CD14-positive monocyte (primary cell): Measurements from ENCODE around the gene SUPT5H. TPM values are rescaled to one million over a fixed set of nuclear protein-coding genes. Genes with fewer than 3 reads are reported as not detected.

ENCODE experiments used
- DNase-seq, 3 donors: peaks; one replicate each; pipeline ENCODE4 v3.0.0-alpha.2; 2011 to 2022
- H2AFZ ChIP-seq: 2 replicates; pipeline ENCODE4 v1.6.0; 2012; ENCODE audit warnings: mild to moderate bottlenecking, low read depth, low read length, inconsistent platforms; ENCODE audit not compliant: insufficient read depth, poor library complexity, severe bottlenecking
- H3K27ac ChIP-seq, 2 donors: 1 replicate in 1 of 2; 2 replicates in 1 of 2; pipeline ENCODE4 v1.5.1; 2012 to 2013; ENCODE audit warnings: low read length in 2 of 2, control low read depth in 1 of 2, inconsistent platforms in 1 of 2, low read depth in 1 of 2, mild to moderate bottlenecking in 1 of 2
- H3K27me3 ChIP-seq, 2 donors: one replicate each; pipeline versions ENCODE4 v1.6.0 to v1.6.1; 2011 to 2013; ENCODE audit warnings: low read length in 2 of 2; ENCODE audit not compliant: control insufficient read depth in 2 of 2, insufficient read depth in 2 of 2
- H3K36me3 ChIP-seq, 2 donors: replicated peaks in 1 of 2; 1 replicate in 1 of 2; 2 replicates in 1 of 2; pipeline versions ENCODE4 v1.5.1 to v1.6.1; 2012 to 2013; ENCODE audit warnings: low read length in 2 of 2, control low read depth in 1 of 2, inconsistent platforms in 1 of 2, mild to moderate bottlenecking in 1 of 2; ENCODE audit not compliant: insufficient read depth in 2 of 2, control insufficient read depth in 1 of 2
- H3K4me1 ChIP-seq, 2 donors: 1 replicate in 1 of 2; 2 replicates in 1 of 2; pipeline versions ENCODE4 v1.5.1 to v1.6.1; 2012 to 2013; ENCODE audit warnings: low read length in 2 of 2, control low read depth in 1 of 2, inconsistent platforms in 1 of 2, mild to moderate bottlenecking in 1 of 2, moderate library complexity in 1 of 2; ENCODE audit not compliant: insufficient read depth in 2 of 2, control insufficient read depth in 1 of 2
- H3K4me2 ChIP-seq: replicated peaks from 2 replicates; pipeline ENCODE3; 2012; ENCODE audit warnings: low read length, moderate library complexity, mild to moderate bottlenecking; ENCODE audit not compliant: poor library complexity, severe bottlenecking; ENCODE audit errors: extremely low read depth
- H3K4me3 ChIP-seq, 3 experiments: fragments of 200-600 bp in 1 of 3; sonication (generic) in 1 of 3; replicated peaks in 1 of 3; 1 replicate in 2 of 3; 2 replicates in 1 of 3; pipeline ENCODE4 v1.5.1; 2011 to 2013; ENCODE audit warnings: low read length in 3 of 3, mild to moderate bottlenecking in 3 of 3, control low read depth in 2 of 3, low read depth in 2 of 3, inconsistent platforms in 1 of 3, moderate library complexity in 1 of 3
- H3K79me2 ChIP-seq: 2 replicates; pipeline ENCODE4 v1.6.0; 2012; ENCODE audit warnings: mild to moderate bottlenecking, control low read depth, inconsistent platforms, low read length, moderate library complexity; ENCODE audit not compliant: insufficient read depth
- H3K9ac ChIP-seq: 2 replicates; pipeline ENCODE4 v1.6.0; 2017; ENCODE audit warnings: low read length, mild to moderate bottlenecking; ENCODE audit not compliant: insufficient read depth, poor library complexity, severe bottlenecking
- H3K9me3 ChIP-seq, 2 donors: replicated peaks in 1 of 2; 1 replicate in 1 of 2; 2 replicates in 1 of 2; pipeline versions ENCODE4 v1.5.1 to v1.6.1; 2012 to 2013; ENCODE audit warnings: low read length in 2 of 2, control low read depth in 1 of 2; ENCODE audit not compliant: control insufficient read depth in 1 of 2, insufficient read depth in 1 of 2
- H4K20me1 ChIP-seq: 2 replicates; pipeline ENCODE4 v1.6.0; 2012; ENCODE audit warnings: mild to moderate bottlenecking, low read length, control low read depth, moderate library complexity; ENCODE audit not compliant: insufficient read depth
- H3K27ac Mint-ChIP-seq, 7 donors: one replicate each; pipeline ENCODE4 v1.8.0; 2020; ENCODE audit warnings: mild to moderate bottlenecking in 7 of 7, mixed read lengths in 7 of 7, moderate library complexity in 6 of 7, inconsistent platforms in 2 of 7
- H3K27me3 Mint-ChIP-seq, 3 donors: one replicate each; pipeline ENCODE4 v1.8.0; 2021 to 2022; ENCODE audit warnings: low read depth in 3 of 3, mild to moderate bottlenecking in 3 of 3, mixed read lengths in 3 of 3, moderate library complexity in 3 of 3, inconsistent platforms in 1 of 3
- H3K36me3 Mint-ChIP-seq, 2 donors: one replicate each; pipeline ENCODE4 v1.8.0; 2020; ENCODE audit warnings: mixed read lengths in 2 of 2, inconsistent platforms in 1 of 2, mild to moderate bottlenecking in 1 of 2
- H3K4me1 Mint-ChIP-seq: one replicate; pipeline ENCODE4 v1.8.0; 2020; ENCODE audit warnings: mild to moderate bottlenecking, mixed read lengths
- H3K4me3 Mint-ChIP-seq, 2 donors: one replicate each; pipeline ENCODE4 v1.8.0; 2020; ENCODE audit warnings: mild to moderate bottlenecking in 2 of 2, mixed read lengths in 2 of 2, moderate library complexity in 1 of 2
- H3K9me3 Mint-ChIP-seq, 7 donors: one replicate each; pipeline ENCODE4 v1.8.0; 2020 to 2022; ENCODE audit warnings: mixed read lengths in 7 of 7, mild to moderate bottlenecking in 6 of 7, moderate library complexity in 6 of 7, inconsistent platforms in 2 of 7
- WGBS: methylation state at CpG from one replicate; pipeline ENCODE4 v1.1.5; 2013; ENCODE audit warnings: missing lambda C conversion rate; ENCODE audit not compliant: insufficient coverage; 5-methylcytosine and 5-hydroxymethylcytosine counted together
- intact Hi-C, 2 donors: fragments of 100-400 bp; cut with micrococcal nuclease; formaldehyde crosslinking; loops; one replicate each; pipeline versions ENCODE4 v1.15.0 to v1.15.1; 2023
- polyA plus RNA-seq, 3 donors: library from polyadenylated mRNA; depleted of rRNA in 1 of 3; unstranded in 2 of 3; stranded (reverse) in 1 of 3; fragments of 300-500 nt in 2 of 3; fragments of >200 nt in 1 of 3; fragmentation: Illumina TruSeq in 2 of 3; gene quantifications; 1 replicate in 2 of 3; 2 replicates in 1 of 3; pipeline ENCODE4 v1.2.3, GENCODE V29; 2012 to 2021
- TF ChIP-seq, protein P1 (sequence below): fragments of 200-600 bp; IDR thresholded peaks from one replicate; pipeline ENCODE4 v1.8.0; 2022; ENCODE audit warnings: antibody characterized with exemption, mild to moderate bottlenecking

The SUPT5H gene
- polyA plus RNA-seq, 3 donors, result 43.6 to 83.2 (median 50.7) TPM

DNA sequence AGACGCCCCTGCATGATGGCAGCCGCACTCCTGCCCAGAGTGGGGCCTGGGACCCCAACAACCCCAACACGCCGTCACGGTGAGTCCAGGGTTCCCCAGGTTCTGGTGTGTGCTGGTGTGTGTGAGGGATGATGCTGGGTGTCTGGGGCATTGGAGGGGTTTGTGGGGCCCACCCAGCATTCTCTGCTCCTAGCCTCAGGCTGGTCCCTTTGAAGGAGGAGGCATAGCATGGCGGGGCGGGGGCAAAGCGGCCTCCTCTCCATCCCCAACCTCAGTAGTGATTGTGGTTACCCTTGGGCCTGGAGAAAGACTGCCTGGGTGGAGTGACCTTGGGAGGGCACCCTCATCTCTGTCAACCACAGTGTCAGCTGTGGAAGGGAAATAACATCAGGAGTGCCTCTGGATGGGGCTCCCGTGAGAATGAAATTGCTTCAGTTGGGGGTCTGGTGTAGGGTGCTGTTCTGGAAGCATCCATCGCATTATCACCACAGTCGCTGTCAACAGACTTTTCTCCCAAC is 28.1 kb downstream of the SUPT5H start:
- no peaks in the 10 kb centered on the region for H3K4me1 Mint-ChIP-seq
- Histone ChIP-seq H3K4me1 (no peaks in the 10 kb centered on the region), H3K9ac (no peak overlapping the region), H3K27ac (no peak overlapping the region), H3K4me2 (no peak overlapping the region), H3K79me2 (no peaks in the 10 kb centered on the region), H3K9me3 (no peaks in the 10 kb centered on the region), H3K4me3 (no peak overlapping the region), H2AFZ (no peak overlapping the region), H3K27me3 (no peaks in the 10 kb centered on the region), H4K20me1 (peaks cover 12% of the 10 kb centered on the region), H3K36me3 (peaks cover 77 to 85% of the 10 kb centered on the region in 2 donors)
- peaks cover 0 to 2% (median 0%) of the 10 kb centered on the region in 3 donors for H3K27me3 Mint-ChIP-seq
- peaks cover 75 to 89% of the 10 kb centered on the region in 2 donors for H3K36me3 Mint-ChIP-seq
- peak overlapping the region in 5 of 7 donors; percentile 30 to 72 (median 38) for H3K27ac Mint-ChIP-seq
- H3K4me3 Mint-ChIP-seq, result no peak overlapping the region
- TF ChIP-seq, protein P1, sequence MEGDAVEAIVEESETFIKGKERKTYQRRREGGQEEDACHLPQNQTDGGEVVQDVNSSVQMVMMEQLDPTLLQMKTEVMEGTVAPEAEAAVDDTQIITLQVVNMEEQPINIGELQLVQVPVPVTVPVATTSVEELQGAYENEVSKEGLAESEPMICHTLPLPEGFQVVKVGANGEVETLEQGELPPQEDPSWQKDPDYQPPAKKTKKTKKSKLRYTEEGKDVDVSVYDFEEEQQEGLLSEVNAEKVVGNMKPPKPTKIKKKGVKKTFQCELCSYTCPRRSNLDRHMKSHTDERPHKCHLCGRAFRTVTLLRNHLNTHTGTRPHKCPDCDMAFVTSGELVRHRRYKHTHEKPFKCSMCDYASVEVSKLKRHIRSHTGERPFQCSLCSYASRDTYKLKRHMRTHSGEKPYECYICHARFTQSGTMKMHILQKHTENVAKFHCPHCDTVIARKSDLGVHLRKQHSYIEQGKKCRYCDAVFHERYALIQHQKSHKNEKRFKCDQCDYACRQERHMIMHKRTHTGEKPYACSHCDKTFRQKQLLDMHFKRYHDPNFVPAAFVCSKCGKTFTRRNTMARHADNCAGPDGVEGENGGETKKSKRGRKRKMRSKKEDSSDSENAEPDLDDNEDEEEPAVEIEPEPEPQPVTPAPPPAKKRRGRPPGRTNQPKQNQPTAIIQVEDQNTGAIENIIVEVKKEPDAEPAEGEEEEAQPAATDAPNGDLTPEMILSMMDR, result no peak
- 97% methylated on average over 5 of the region's 11 CpGs for WGBS
- intact Hi-C loops, result loop anchor here in 1 of 2 donors (5.0 kb wide), 1 partner anchor 59 kb away; the partner anchor contains the start of gene EID2B
- no peak for DNase-seq
- no peaks in the 10 kb centered on the region for H3K9me3 Mint-ChIP-seq

DNA sequence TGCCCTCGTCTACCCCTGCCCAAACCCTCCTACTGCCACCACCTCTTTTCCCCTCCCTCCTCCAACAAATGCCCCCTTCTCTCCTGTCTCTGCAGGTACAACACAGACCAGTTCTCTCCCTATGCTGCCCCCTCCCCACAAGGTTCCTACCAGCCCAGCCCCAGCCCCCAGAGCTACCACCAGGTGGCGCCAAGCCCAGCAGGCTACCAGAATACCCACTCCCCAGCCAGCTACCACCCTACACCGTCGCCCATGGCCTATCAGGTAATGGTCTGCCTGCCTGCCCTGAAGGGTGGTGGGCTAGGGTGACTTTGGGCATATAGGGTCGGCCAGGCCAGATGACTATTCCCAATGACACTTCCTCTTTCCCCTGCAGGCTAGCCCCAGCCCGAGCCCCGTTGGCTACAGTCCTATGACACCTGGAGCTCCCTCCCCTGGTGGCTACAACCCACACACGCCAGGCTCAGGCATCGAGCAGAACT is 28.8 kb downstream of the SUPT5H start:
- H3K4me2 ChIP-seq, result no peak overlapping the region
- peak overlapping the region in 1 of 2 donors; percentile 52 for H3K27ac ChIP-seq
- peak overlapping the region in 5 of 7 donors; percentile 32 to 74 (median 53) for H3K27ac Mint-ChIP-seq
- H3K4me1 Mint-ChIP-seq, result no peaks in the 10 kb centered on the region
- DNase-seq, result peak; percentile 32 to 60 (median 46)
- no peak overlapping the region for H3K4me3 Mint-ChIP-seq
- H3K9me3 ChIP-seq, result no peaks in the 10 kb centered on the region
- no peaks in the 10 kb centered on the region for H3K27me3 ChIP-seq
- no peaks in the 10 kb centered on the region for H3K9me3 Mint-ChIP-seq
- peaks cover 0 to 2% (median 0%) of the 10 kb centered on the region in 3 donors for H3K27me3 Mint-ChIP-seq
- TF ChIP-seq, protein P1, result peak; percentile 75
- H3K9ac ChIP-seq, result no peak overlapping the region
- intact Hi-C loops, result loop anchor here in 1 of 2 donors (5.0 kb wide), 1 partner anchor 58 kb away; the partner anchor contains the start of gene EID2B
- no peak overlapping the region for H2AFZ ChIP-seq
- no peak overlapping the region for H3K4me3 ChIP-seq
- H4K20me1 ChIP-seq, result peaks cover 12% of the 10 kb centered on the region
- WGBS, result 63% methylated on average over 6 of the region's 9 CpGs
- peaks cover 68 to 82% of the 10 kb centered on the region in 2 donors for H3K36me3 Mint-ChIP-seq
- H3K36me3 ChIP-seq, result peaks cover 70 to 78% of the 10 kb centered on the region in 2 donors
- H3K4me1 ChIP-seq, result no peaks in the 10 kb centered on the region
- H3K79me2 ChIP-seq, result no peaks in the 10 kb centered on the region
